Esophagus muscularis mucosa (tissue), 4 donors: Measurements from ENCODE around the gene FSCN2. TPM values are rescaled to one million over a fixed set of nuclear protein-coding genes. Genes with fewer than 3 reads are reported as not detected.

Experiments used
- DNase-seq: peaks from one replicate; pipeline ENCODE4 v3.0.0-alpha.2; 2017; ENCODE audit errors: extremely low spot score
- H3K27ac ChIP-seq, 4 donors: fragments of 200-600 bp; sonication (generic); replicated peaks in 1 of 4; 1 replicate in 3 of 4; 2 replicates in 1 of 4; pipeline ENCODE4 v1.5.1; 2016 to 2019; ENCODE audit warnings: mild to moderate bottlenecking in 1 of 4
- H3K27me3 ChIP-seq, 4 donors: fragments of 200-600 bp; sonication (generic); one replicate each; pipeline versions ENCODE4 v1.5.1 to v1.6.0; 2016 to 2019
- H3K36me3 ChIP-seq, 4 donors: fragments of 200-600 bp; sonication (generic); one replicate each; pipeline ENCODE4 v1.5.1; 2016 to 2019
- H3K4me1 ChIP-seq, 4 donors: fragments of 200-600 bp; sonication (generic); one replicate each; pipeline ENCODE4 v1.5.1; 2016 to 2019
- H3K4me3 ChIP-seq, 4 donors: fragments of 200-600 bp; sonication (generic); 1 replicate in 2 of 4; 2 replicates in 2 of 4; pipeline ENCODE4 v1.5.1; 2016 to 2019; ENCODE audit warnings: mild to moderate bottlenecking in 4 of 4, moderate library complexity in 1 of 4
- H3K9me3 ChIP-seq, 4 donors: fragments of 200-600 bp; sonication (generic); 1 replicate in 3 of 4; 2 replicates in 1 of 4; pipeline ENCODE4 v1.5.1; 2016 to 2019
- EP300 ChIP-seq: sonication (generic); formaldehyde crosslinking; IDR thresholded peaks from one replicate; pipeline ENCODE4 v1.6.1; 2017; ENCODE audit warnings: antibody characterized with exemption
- POLR2A ChIP-seq: fragments of 450-650 bp; IDR thresholded peaks from one replicate; pipeline ENCODE4 v1.6.1; 2017; ENCODE audit warnings: antibody characterized with exemption, moderate library complexity, mild to moderate bottlenecking, low read depth
- POLR2AphosphoS5 ChIP-seq, 2 donors: sonication (generic); formaldehyde crosslinking; IDR thresholded peaks; one replicate each; pipeline ENCODE4 v1.6.1; 2017; ENCODE audit warnings: antibody characterized with exemption in 2 of 2
- WGBS: methylation state at CpG from one replicate; pipeline ENCODE4 v1.1.5; 2018; 5-methylcytosine and 5-hydroxymethylcytosine counted together
- intact Hi-C: fragments of 100-400 bp; cut with DNase I; formaldehyde crosslinking; loops from one replicate; pipeline ENCODE4 v1.15.1; 2023
- total RNA-seq, 4 donors: library from RNA; depleted of rRNA; stranded (reverse); fragments of >200 nt; gene quantifications; one replicate each; pipeline versions ENCODE4 v1.1.0 to v1.2.1, GENCODE V29; 2016
- TF ChIP-seq, protein P1 (sequence below), 3 experiments: fragments of 200-600 bp in 2 of 3; fragments of 450-650 bp in 1 of 3; sonication (generic) in 2 of 3; IDR thresholded peaks; one replicate each; pipeline ENCODE4 v1.5.1; 2017 to 2019; ENCODE audit warnings: antibody characterized with exemption in 3 of 3, mild to moderate bottlenecking in 2 of 3, moderate library complexity in 1 of 3

The FSCN2 gene
- total RNA-seq, 4 donors from 2014 or later: 1.2 to 2.4 (median 1.7) TPM

DNA sequence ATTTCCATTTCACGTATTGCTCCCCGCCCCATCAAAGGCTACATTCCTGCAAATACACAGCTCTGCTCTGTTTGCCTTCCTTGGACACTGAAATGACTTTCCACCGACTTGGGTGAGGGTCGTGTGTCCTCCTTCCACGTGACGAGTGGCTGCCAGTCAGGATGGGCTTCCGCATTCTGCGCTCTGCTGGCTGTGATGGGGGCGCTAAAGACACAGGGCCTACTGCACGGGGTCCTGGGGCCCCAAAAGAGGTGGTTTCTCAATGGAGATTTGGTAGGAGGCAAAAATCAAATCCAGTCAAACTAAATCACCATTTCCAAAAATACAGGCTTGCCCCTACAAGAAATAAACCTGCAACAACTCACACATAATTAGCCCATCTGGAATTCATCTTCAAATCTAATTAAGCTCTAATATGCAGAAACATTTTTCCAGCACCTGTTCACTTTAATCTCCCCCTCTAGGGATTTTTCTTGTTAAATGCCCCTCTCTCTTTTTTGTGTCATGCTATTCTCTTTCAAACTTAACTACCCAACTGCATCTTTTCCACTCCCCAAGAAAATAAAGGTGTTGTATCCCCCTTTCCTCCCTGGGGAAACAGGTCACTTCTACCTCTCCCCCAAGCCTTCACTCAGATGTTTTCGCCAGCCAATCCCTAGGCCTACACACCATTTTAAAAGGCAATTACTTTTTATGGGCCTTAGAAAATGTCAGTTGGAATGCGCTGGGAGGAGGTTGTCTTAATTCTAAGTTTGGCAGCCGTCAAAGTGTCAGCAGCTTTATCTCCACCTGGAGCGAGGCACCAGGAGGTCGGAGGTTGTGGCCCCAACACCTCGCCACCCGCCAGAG is 45.8 kb downstream of the FSCN2 start:
- no peak overlapping the region for H3K27ac ChIP-seq

DNA sequence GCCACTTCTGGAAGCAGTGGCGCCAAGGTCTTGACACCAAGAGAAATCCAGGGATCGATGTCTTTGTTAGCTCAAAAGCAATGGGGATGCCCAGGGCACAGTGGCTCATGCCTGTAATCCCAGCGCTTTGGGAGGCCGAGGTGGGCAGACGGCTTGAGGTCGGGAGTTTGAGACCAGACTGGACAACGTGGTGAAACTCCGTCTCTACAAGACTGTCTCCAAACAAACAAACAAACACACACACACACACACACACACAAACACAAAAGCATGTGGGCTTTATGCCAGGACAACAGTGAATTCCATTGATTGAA is 46.4 kb downstream of the FSCN2 start:
- intact Hi-C loops: no loop called here
- TF ChIP-seq EP300: no peak
- TF ChIP-seq POLR2A: no peak
- TF ChIP-seq, protein P1, sequence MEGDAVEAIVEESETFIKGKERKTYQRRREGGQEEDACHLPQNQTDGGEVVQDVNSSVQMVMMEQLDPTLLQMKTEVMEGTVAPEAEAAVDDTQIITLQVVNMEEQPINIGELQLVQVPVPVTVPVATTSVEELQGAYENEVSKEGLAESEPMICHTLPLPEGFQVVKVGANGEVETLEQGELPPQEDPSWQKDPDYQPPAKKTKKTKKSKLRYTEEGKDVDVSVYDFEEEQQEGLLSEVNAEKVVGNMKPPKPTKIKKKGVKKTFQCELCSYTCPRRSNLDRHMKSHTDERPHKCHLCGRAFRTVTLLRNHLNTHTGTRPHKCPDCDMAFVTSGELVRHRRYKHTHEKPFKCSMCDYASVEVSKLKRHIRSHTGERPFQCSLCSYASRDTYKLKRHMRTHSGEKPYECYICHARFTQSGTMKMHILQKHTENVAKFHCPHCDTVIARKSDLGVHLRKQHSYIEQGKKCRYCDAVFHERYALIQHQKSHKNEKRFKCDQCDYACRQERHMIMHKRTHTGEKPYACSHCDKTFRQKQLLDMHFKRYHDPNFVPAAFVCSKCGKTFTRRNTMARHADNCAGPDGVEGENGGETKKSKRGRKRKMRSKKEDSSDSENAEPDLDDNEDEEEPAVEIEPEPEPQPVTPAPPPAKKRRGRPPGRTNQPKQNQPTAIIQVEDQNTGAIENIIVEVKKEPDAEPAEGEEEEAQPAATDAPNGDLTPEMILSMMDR (IDR thresholded peaks at IDR 0.05): no peak
- no peak for TF ChIP-seq POLR2AphosphoS5 (IDR thresholded peaks at IDR 0.05)
- Histone ChIP-seq H3K4me1 (peaks cover 0 to 16% (median 13%) of the 10 kb centered on the region in 4 donors), H3K36me3 (peaks cover 32 to 88% (median 77%) of the 10 kb centered on the region in 4 donors), H3K27ac (no peak overlapping the region), H3K27me3 (no peaks in the 10 kb centered on the region), H3K4me3 (no peak overlapping the region), H3K9me3 (no peaks in the 10 kb centered on the region)
- 75% methylated on average over 8 of the region's 8 CpGs for WGBS
- no peak for DNase-seq

More for the DNA sequence above, 45.8 kb downstream of the FSCN2 start:
- Histone ChIP-seq H3K36me3 (peaks cover 37 to 88% (median 78%) of the 10 kb centered on the region in 4 donors), H3K9me3 (no peaks in the 10 kb centered on the region), H3K4me3 (no peak overlapping the region), H3K4me1 (peaks cover 0 to 16% (median 13%) of the 10 kb centered on the region in 4 donors), H3K27me3 (no peaks in the 10 kb centered on the region)
- no peak for DNase-seq
- 84% methylated on average over 17 of the region's 17 CpGs for WGBS
- intact Hi-C loops: no loop called here
- TF ChIP-seq POLR2A (no peak), POLR2AphosphoS5 (IDR thresholded peaks at IDR 0.05) (no peak), EP300 (no peak)
- TF ChIP-seq, protein P1 (IDR thresholded peaks at IDR 0.05): no peak

DNA sequence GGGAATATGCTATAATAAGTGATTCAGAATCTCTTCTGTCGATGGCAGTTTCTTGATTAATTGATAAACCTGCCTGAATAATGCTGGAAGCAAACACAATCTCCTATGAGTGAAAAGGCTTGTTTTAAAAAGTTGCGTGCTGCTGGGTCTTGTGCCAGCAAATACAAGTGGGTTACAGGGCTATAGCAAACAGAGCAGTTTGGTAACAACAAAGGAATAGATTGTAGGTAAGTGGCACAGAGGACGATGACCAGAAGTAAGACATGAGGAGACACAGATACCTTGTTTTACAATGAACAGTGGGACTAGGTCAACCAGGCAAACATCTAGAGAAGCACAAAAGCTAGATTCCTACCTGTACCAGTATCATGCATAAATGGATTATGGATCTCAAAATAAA is 47.7 kb downstream of the FSCN2 start:
- H3K27ac ChIP-seq: no peak overlapping the region
- H3K4me3 ChIP-seq: no peak overlapping the region
- intact Hi-C loops: no loop called here
- 89% methylated on average over 3 of the region's 3 CpGs for WGBS
- TF ChIP-seq, protein P1 (IDR thresholded peaks at IDR 0.05): no peak
- TF ChIP-seq POLR2A (no peak), EP300 (no peak)
- DNase-seq: no peak
- peaks cover 20 to 87% (median 77%) of the 10 kb centered on the region in 4 donors for H3K36me3 ChIP-seq
- no peaks in the 10 kb centered on the region for H3K9me3 ChIP-seq
- no peaks in the 10 kb centered on the region for H3K27me3 ChIP-seq
- H3K4me1 ChIP-seq: peaks cover 10 to 16% (median 13%) of the 10 kb centered on the region in 4 donors

DNA sequence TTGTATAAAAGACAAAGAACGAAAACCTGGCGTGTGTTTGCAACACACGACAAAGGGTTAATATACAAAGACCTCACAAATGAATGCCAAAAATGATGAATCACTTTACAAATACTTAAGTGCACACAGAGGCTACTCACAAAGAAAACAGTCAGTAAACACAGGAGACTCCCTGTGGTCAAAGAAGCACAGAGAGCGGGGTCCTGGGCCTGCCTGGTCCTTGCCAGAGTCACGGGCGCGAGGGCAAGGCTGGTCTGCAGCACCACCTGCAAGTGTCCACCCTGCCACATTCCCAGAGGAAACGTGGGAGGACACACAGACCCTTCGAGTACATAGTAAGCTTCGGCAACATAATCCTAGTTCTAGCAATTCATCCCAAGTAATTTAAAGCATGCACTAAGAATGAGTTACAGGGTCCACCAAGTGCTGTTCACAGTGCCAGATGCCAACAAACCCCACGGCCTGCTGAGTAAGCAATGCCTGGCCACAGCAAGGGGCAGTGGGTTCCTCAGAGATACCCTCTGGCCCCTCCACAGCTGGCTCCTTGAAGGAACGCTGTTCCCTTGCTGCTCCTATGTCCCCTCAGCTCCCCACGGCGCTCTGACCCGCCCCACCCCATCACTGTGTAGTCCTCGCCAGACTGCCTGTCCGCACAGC is 48.6 kb downstream of the FSCN2 start:
- WGBS: 71% methylated on average over 17 of the region's 17 CpGs
- H3K27ac ChIP-seq: peak overlapping the region in 1 of 4 donors; percentile 25
- peaks cover 10 to 16% (median 13%) of the 10 kb centered on the region in 4 donors for H3K4me1 ChIP-seq
- H3K36me3 ChIP-seq: peaks cover 11 to 84% (median 74%) of the 10 kb centered on the region in 4 donors
- H3K9me3 ChIP-seq: no peaks in the 10 kb centered on the region
- intact Hi-C loops: no loop called here
- peak overlapping the region in 1 of 4 donors; percentile 18 for H3K4me3 ChIP-seq
- TF ChIP-seq, protein P1 (IDR thresholded peaks at IDR 0.05): no peak
- TF ChIP-seq POLR2A: no peak
- no peak for TF ChIP-seq POLR2AphosphoS5 (IDR thresholded peaks at IDR 0.05)
- no peak for TF ChIP-seq EP300
- H3K27me3 ChIP-seq: no peaks in the 10 kb centered on the region
- DNase-seq: no peak
